CD14-positive monocyte (primary cell): ENCODE data around the gene CUL2. TPM values are rescaled to one million over a fixed set of nuclear protein-coding genes. Genes with fewer than 3 reads are reported as not detected.

Experiments used
- DNase-seq, 3 donors: peaks; one replicate each; pipeline ENCODE4 v3.0.0-alpha.2; 2011 to 2022
- H2AFZ ChIP-seq: 2 replicates; pipeline ENCODE4 v1.6.0; 2012; ENCODE audit warnings: mild to moderate bottlenecking, low read depth, low read length, inconsistent platforms; ENCODE audit not compliant: insufficient read depth, poor library complexity, severe bottlenecking
- H3K27ac ChIP-seq, 2 donors: 1 replicate in 1 of 2; 2 replicates in 1 of 2; pipeline ENCODE4 v1.5.1; 2012 to 2013; ENCODE audit warnings: low read length in 2 of 2, control low read depth in 1 of 2, inconsistent platforms in 1 of 2, low read depth in 1 of 2, mild to moderate bottlenecking in 1 of 2
- H3K27me3 ChIP-seq, 2 donors: one replicate each; pipeline versions ENCODE4 v1.6.0 to v1.6.1; 2011 to 2013; ENCODE audit warnings: low read length in 2 of 2; ENCODE audit not compliant: control insufficient read depth in 2 of 2, insufficient read depth in 2 of 2
- H3K36me3 ChIP-seq, 2 donors: replicated peaks in 1 of 2; 1 replicate in 1 of 2; 2 replicates in 1 of 2; pipeline versions ENCODE4 v1.5.1 to v1.6.1; 2012 to 2013; ENCODE audit warnings: low read length in 2 of 2, control low read depth in 1 of 2, inconsistent platforms in 1 of 2, mild to moderate bottlenecking in 1 of 2; ENCODE audit not compliant: insufficient read depth in 2 of 2, control insufficient read depth in 1 of 2
- H3K4me1 ChIP-seq, 2 donors: 1 replicate in 1 of 2; 2 replicates in 1 of 2; pipeline versions ENCODE4 v1.5.1 to v1.6.1; 2012 to 2013; ENCODE audit warnings: low read length in 2 of 2, control low read depth in 1 of 2, inconsistent platforms in 1 of 2, mild to moderate bottlenecking in 1 of 2, moderate library complexity in 1 of 2; ENCODE audit not compliant: insufficient read depth in 2 of 2, control insufficient read depth in 1 of 2
- H3K4me2 ChIP-seq: replicated peaks from 2 replicates; pipeline ENCODE3; 2012; ENCODE audit warnings: low read length, moderate library complexity, mild to moderate bottlenecking; ENCODE audit not compliant: poor library complexity, severe bottlenecking; ENCODE audit errors: extremely low read depth
- H3K4me3 ChIP-seq, 3 experiments: fragments of 200-600 bp in 1 of 3; sonication (generic) in 1 of 3; replicated peaks in 1 of 3; 1 replicate in 2 of 3; 2 replicates in 1 of 3; pipeline ENCODE4 v1.5.1; 2011 to 2013; ENCODE audit warnings: low read length in 3 of 3, mild to moderate bottlenecking in 3 of 3, control low read depth in 2 of 3, low read depth in 2 of 3, inconsistent platforms in 1 of 3, moderate library complexity in 1 of 3
- H3K79me2 ChIP-seq: 2 replicates; pipeline ENCODE4 v1.6.0; 2012; ENCODE audit warnings: mild to moderate bottlenecking, control low read depth, inconsistent platforms, low read length, moderate library complexity; ENCODE audit not compliant: insufficient read depth
- H3K9ac ChIP-seq: 2 replicates; pipeline ENCODE4 v1.6.0; 2017; ENCODE audit warnings: low read length, mild to moderate bottlenecking; ENCODE audit not compliant: insufficient read depth, poor library complexity, severe bottlenecking
- H3K9me3 ChIP-seq, 2 donors: replicated peaks in 1 of 2; 1 replicate in 1 of 2; 2 replicates in 1 of 2; pipeline versions ENCODE4 v1.5.1 to v1.6.1; 2012 to 2013; ENCODE audit warnings: low read length in 2 of 2, control low read depth in 1 of 2; ENCODE audit not compliant: control insufficient read depth in 1 of 2, insufficient read depth in 1 of 2
- H4K20me1 ChIP-seq: 2 replicates; pipeline ENCODE4 v1.6.0; 2012; ENCODE audit warnings: mild to moderate bottlenecking, low read length, control low read depth, moderate library complexity; ENCODE audit not compliant: insufficient read depth
- H3K27ac Mint-ChIP-seq, 7 donors: one replicate each; pipeline ENCODE4 v1.8.0; 2020; ENCODE audit warnings: mild to moderate bottlenecking in 7 of 7, mixed read lengths in 7 of 7, moderate library complexity in 6 of 7, inconsistent platforms in 2 of 7
- H3K27me3 Mint-ChIP-seq, 3 donors: one replicate each; pipeline ENCODE4 v1.8.0; 2021 to 2022; ENCODE audit warnings: low read depth in 3 of 3, mild to moderate bottlenecking in 3 of 3, mixed read lengths in 3 of 3, moderate library complexity in 3 of 3, inconsistent platforms in 1 of 3
- H3K36me3 Mint-ChIP-seq, 2 donors: one replicate each; pipeline ENCODE4 v1.8.0; 2020; ENCODE audit warnings: mixed read lengths in 2 of 2, inconsistent platforms in 1 of 2, mild to moderate bottlenecking in 1 of 2
- H3K4me1 Mint-ChIP-seq: one replicate; pipeline ENCODE4 v1.8.0; 2020; ENCODE audit warnings: mild to moderate bottlenecking, mixed read lengths
- H3K4me3 Mint-ChIP-seq, 2 donors: one replicate each; pipeline ENCODE4 v1.8.0; 2020; ENCODE audit warnings: mild to moderate bottlenecking in 2 of 2, mixed read lengths in 2 of 2, moderate library complexity in 1 of 2
- H3K9me3 Mint-ChIP-seq, 7 donors: one replicate each; pipeline ENCODE4 v1.8.0; 2020 to 2022; ENCODE audit warnings: mixed read lengths in 7 of 7, mild to moderate bottlenecking in 6 of 7, moderate library complexity in 6 of 7, inconsistent platforms in 2 of 7
- WGBS: methylation state at CpG from one replicate; pipeline ENCODE4 v1.1.5; 2013; ENCODE audit warnings: missing lambda C conversion rate; ENCODE audit not compliant: insufficient coverage; 5-methylcytosine and 5-hydroxymethylcytosine counted together
- intact Hi-C, 2 donors: fragments of 100-400 bp; cut with micrococcal nuclease; formaldehyde crosslinking; loops; one replicate each; pipeline versions ENCODE4 v1.15.0 to v1.15.1; 2023
- polyA plus RNA-seq, 3 donors: library from polyadenylated mRNA; depleted of rRNA in 1 of 3; unstranded in 2 of 3; stranded (reverse) in 1 of 3; fragments of 300-500 nt in 2 of 3; fragments of >200 nt in 1 of 3; fragmentation: Illumina TruSeq in 2 of 3; gene quantifications; 1 replicate in 2 of 3; 2 replicates in 1 of 3; pipeline ENCODE4 v1.2.3, GENCODE V29; 2012 to 2021
- TF ChIP-seq, protein P1 (sequence below): fragments of 200-600 bp; IDR thresholded peaks from one replicate; pipeline ENCODE4 v1.8.0; 2022; ENCODE audit warnings: antibody characterized with exemption, mild to moderate bottlenecking

CUL2 gene
- polyA plus RNA-seq, 3 donors = 10.2 to 22.8 (median 12.9) TPM

DNA sequence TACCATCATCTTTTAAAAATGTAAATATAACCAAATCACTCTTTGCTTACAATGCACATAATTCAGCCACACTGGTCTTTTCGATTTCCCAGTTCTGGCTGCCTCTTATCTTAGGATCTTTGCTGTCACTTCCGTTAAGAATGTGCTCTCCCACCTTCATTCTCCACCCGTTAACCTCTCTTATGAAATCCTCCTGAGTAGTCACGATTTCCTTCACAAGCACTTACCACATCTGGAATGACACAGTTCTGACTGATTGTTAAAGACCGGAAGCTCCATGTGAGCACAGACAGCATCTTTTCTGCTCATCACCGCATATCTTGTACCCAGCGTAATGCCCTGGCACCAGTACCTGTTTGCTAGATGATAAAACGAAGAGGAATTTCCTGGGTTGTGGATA is 84.3 kb downstream of the CUL2 start:
- Histone ChIP-seq H3K4me3 (no peak overlapping the region), H2AFZ (no peak overlapping the region), H3K79me2 (no peaks in the 10 kb centered on the region), H3K4me2 (no peak overlapping the region), H4K20me1 (no peaks in the 10 kb centered on the region), H3K4me1 (peaks cover 3 to 6% of the 10 kb centered on the region in 2 donors), H3K9me3 (no peaks in the 10 kb centered on the region), H3K36me3 (peaks cover 19 to 32% of the 10 kb centered on the region in 2 donors), H3K27me3 (no peaks in the 10 kb centered on the region), H3K27ac (no peak overlapping the region), H3K9ac (no peak overlapping the region)
- DNase-seq = peak; percentile 23 to 66 (median 24)
- Mint-ChIP-seq H3K9me3 (no peaks in the 10 kb centered on the region), H3K27me3 (no peaks in the 10 kb centered on the region), H3K27ac (peak overlapping the region in 3 of 7 donors; percentile 3 to 43 (median 31)), H3K36me3 (peaks cover 28 to 32% of the 10 kb centered on the region in 2 donors), H3K4me3 (peak overlapping the region in 1 of 2 donors; percentile 1), H3K4me1 (peaks cover 4% of the 10 kb centered on the region)
- TF ChIP-seq, protein P1, sequence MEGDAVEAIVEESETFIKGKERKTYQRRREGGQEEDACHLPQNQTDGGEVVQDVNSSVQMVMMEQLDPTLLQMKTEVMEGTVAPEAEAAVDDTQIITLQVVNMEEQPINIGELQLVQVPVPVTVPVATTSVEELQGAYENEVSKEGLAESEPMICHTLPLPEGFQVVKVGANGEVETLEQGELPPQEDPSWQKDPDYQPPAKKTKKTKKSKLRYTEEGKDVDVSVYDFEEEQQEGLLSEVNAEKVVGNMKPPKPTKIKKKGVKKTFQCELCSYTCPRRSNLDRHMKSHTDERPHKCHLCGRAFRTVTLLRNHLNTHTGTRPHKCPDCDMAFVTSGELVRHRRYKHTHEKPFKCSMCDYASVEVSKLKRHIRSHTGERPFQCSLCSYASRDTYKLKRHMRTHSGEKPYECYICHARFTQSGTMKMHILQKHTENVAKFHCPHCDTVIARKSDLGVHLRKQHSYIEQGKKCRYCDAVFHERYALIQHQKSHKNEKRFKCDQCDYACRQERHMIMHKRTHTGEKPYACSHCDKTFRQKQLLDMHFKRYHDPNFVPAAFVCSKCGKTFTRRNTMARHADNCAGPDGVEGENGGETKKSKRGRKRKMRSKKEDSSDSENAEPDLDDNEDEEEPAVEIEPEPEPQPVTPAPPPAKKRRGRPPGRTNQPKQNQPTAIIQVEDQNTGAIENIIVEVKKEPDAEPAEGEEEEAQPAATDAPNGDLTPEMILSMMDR = no peak
- intact Hi-C loops = no loop called here
- WGBS = 74% methylated on average over 6 of the region's 8 CpGs

DNA sequence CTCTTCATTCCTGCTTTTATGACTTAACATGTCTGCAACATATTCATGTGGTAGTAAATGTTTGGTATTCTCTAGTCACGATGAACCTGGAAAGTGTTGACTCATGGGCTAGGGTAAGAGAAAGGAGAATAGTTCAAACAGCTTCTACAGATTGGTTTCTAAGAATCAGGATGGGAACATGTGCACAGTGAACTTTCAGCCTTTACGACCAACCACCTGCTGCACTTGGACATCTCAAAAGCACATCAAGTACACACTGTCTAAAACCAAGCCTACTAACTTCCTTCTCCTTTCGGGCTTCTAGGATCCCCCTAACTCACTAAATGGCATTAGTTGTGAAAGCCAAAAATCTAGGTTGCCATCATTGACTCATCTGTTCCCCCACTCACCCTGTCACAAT is 85.5 kb downstream of the CUL2 start:
- Histone ChIP-seq H3K9ac (no peak overlapping the region), H2AFZ (no peak overlapping the region), H3K79me2 (no peaks in the 10 kb centered on the region), H3K4me1 (peaks cover 3 to 6% of the 10 kb centered on the region in 2 donors), H3K27ac (no peak overlapping the region), H3K36me3 (peaks cover 8 to 20% of the 10 kb centered on the region in 2 donors), H3K4me2 (no peak overlapping the region), H4K20me1 (no peaks in the 10 kb centered on the region), H3K9me3 (no peaks in the 10 kb centered on the region), H3K4me3 (no peak overlapping the region), H3K27me3 (no peaks in the 10 kb centered on the region)
- peaks cover 0 to 3% (median 0%) of the 10 kb centered on the region in 7 donors for H3K9me3 Mint-ChIP-seq
- H3K4me1 Mint-ChIP-seq = peaks cover 4% of the 10 kb centered on the region
- 40% methylated on average over 2 of the region's 3 CpGs for WGBS
- TF ChIP-seq, protein P1 = no peak
- no peaks in the 10 kb centered on the region for H3K27me3 Mint-ChIP-seq
- intact Hi-C loops = no loop called here
- H3K36me3 Mint-ChIP-seq = peaks cover 18 to 21% of the 10 kb centered on the region in 2 donors
- no peak overlapping the region for H3K4me3 Mint-ChIP-seq
- peak in 1 of 3 donors; percentile 25 for DNase-seq
- peak overlapping the region in 1 of 7 donors; percentile 18 for H3K27ac Mint-ChIP-seq
